NCI-H1436 (cell line): ENCODE data around the gene OLFML2A.
"Not testable (repeated sequence)": the region's sequence is repeated elsewhere in the genome, so short reads cannot be mapped to it uniquely, and the experiment has no call there.

Experiments used
- DNase-seq: peaks from one replicate; lab custom pipeline; 2025; lab: John Stamatoyannopoulos, UW

Gene OLFML2A

GRCh38 chr9:124761196-124761595, 15.7 kb upstream of the OLFML2A start:
- DNase-seq, result no peak

GRCh38 chr9:124761710-124762109, 15.2 kb upstream of the OLFML2A start:
- no peak for DNase-seq

GRCh38 chr9:124762633-124763032, 14.3 kb upstream of the OLFML2A start:
- DNase-seq, result no peak

- DNase-seq, result no peak
These were observed 12.0 kb upstream of the OLFML2A start for GRCh38 chr9:124764774-124765438.

GRCh38 chr9:124765439-124765835, 11.5 kb upstream of the OLFML2A start:
- DNase-seq, result no peak

GRCh38 chr9:124766326-124766725, 10.6 kb upstream of the OLFML2A start:
- no peak for DNase-seq

- DNase-seq, result no peak
These were observed 9.9 kb upstream of the OLFML2A start for GRCh38 chr9:124766815-124767554.

GRCh38 chr9:124767821-124768220, 9.1 kb upstream of the OLFML2A start:
- no peak for DNase-seq

- DNase-seq, result no peak
These were observed 8.6 kb upstream of the OLFML2A start for GRCh38 chr9:124768334-124768733.

- DNase-seq, result no peak
These were observed 8.0 kb upstream of the OLFML2A start for GRCh38 chr9:124768750-124769548.

GRCh38 chr9:124769549-124770358, 7.2 kb upstream of the OLFML2A start:
- no peak for DNase-seq

- DNase-seq, result no peak
These were observed 6.4 kb upstream of the OLFML2A start for GRCh38 chr9:124770359-124771020.

- DNase-seq, result peak; percentile 95
These were observed 5.7 kb upstream of the OLFML2A start, which contains the start of gene NR6A1 for GRCh38 chr9:124771021-124771866. NR6A1 (minus strand) TSS chr9:124771311.

- DNase-seq, result peak; percentile 41
These were observed 4.9 kb upstream of the OLFML2A start for GRCh38 chr9:124771867-124772679.

- not testable (repeated sequence) for DNase-seq
These were observed 4.1 kb upstream of the OLFML2A start for GRCh38 chr9:124772877-124773276.

GRCh38 chr9:124773473-124774128, 3.3 kb upstream of the OLFML2A start:
- DNase-seq, result no peak

GRCh38 chr9:124774129-124774978, 2.6 kb upstream of the OLFML2A start:
- peak; percentile 68 for DNase-seq

GRCh38 chr9:124776618-124776953, 347 bp upstream of the OLFML2A start:
- DNase-seq, result no peak
